Heart left ventricle (tissue), 16 donors: ENCODE results near the gene FGFRL1. TPM values are rescaled to one million over a fixed set of nuclear protein-coding genes. Genes with fewer than 3 reads are reported as not detected.

Experiments
- ATAC-seq, 4 donors: fragments of 200-7000 bp; cut with Tn5 transposase; one replicate each; pipeline ENCODE4 v1.9.1; 2020 to 2022; ENCODE audit warnings: moderate library complexity in 4 of 4, mild to moderate bottlenecking in 3 of 4, moderate number of reproducible peaks in 1 of 4
- DNase-seq, 5 donors: peaks; one replicate each; pipeline ENCODE4 v3.0.0-alpha.2; 2020
- H3K27ac ChIP-seq, 12 donors: fragments of 200-600 bp; sonication (generic) in 4 of 12; one replicate each; pipeline versions ENCODE4 v1.5.0 to v1.8.0; 2016 to 2022; ENCODE audit warnings: mild to moderate bottlenecking in 2 of 12
- H3K27me3 ChIP-seq, 9 donors: fragments of 200-600 bp; sonication (generic) in 2 of 9; one replicate each; pipeline versions ENCODE4 v1.5.1 to v1.8.0; 2016 to 2022; ENCODE audit warnings: mild to moderate bottlenecking in 3 of 9
- H3K36me3 ChIP-seq, 9 donors: fragments of 200-600 bp; sonication (generic) in 2 of 9; one replicate each; pipeline versions ENCODE4 v1.5.0 to v1.8.0; 2018 to 2022; ENCODE audit warnings: mild to moderate bottlenecking in 2 of 9
- H3K4me1 ChIP-seq, 12 donors: fragments of 200-600 bp; sonication (generic) in 4 of 12; one replicate each; pipeline versions ENCODE4 v1.5.0 to v1.8.0; 2016 to 2022; ENCODE audit warnings: mild to moderate bottlenecking in 3 of 12
- H3K4me3 ChIP-seq, 12 donors: fragments of 200-600 bp; sonication (generic) in 4 of 12; one replicate each; pipeline versions ENCODE4 v1.5.0 to v1.8.0; 2017 to 2022; ENCODE audit warnings: mild to moderate bottlenecking in 9 of 12, moderate library complexity in 4 of 12
- H3K9me3 ChIP-seq, 12 donors: fragments of 200-600 bp; sonication (generic) in 4 of 12; one replicate each; pipeline versions ENCODE4 v1.5.0 to v1.8.0; 2016 to 2022; ENCODE audit warnings: mild to moderate bottlenecking in 1 of 12
- POLR2A ChIP-seq, 2 donors: fragments of 450-650 bp; IDR thresholded peaks; one replicate each; pipeline ENCODE4 v1.6.1; 2017; ENCODE audit warnings: antibody characterized with exemption in 2 of 2, mild to moderate bottlenecking in 2 of 2, moderate library complexity in 2 of 2
- WGBS, 4 donors: extraction: QIAGEN DNeasy Blood & Tissue Kit in 2 of 4; methylation state at CpG; one replicate each; pipeline versions ENCODE4 v1.1.5 to v1.1.7; 2013 to 2018; 5-methylcytosine and 5-hydroxymethylcytosine counted together
- intact Hi-C, 10 donors: fragments of 100-400 bp; cut with DNase I; formaldehyde crosslinking; loops; one replicate each; pipeline versions ENCODE4 v1.11.1 to v1.14.2; 2022
- polyA plus RNA-seq, 2 donors: library from polyadenylated mRNA; stranded (reverse); fragments of 200-250 nt; gene quantifications; one replicate each; pipeline ENCODE4 v1.2.3, GENCODE V29; 2013
- total RNA-seq, 9 donors: library from RNA; depleted of rRNA in 2 of 9; stranded (reverse); fragments of >200 nt in 2 of 9; fragmentation: NEBNext Ultra II Directional in 3 of 9; extraction: Animal tissue kit (Norgen Biotek cat#: 25700) in 3 of 9; gene quantifications; one replicate each; pipeline versions ENCODE4 v1.1.0 to v1.2.4, GENCODE V29; 2016 to 2023
- TF ChIP-seq, protein P1 (sequence below), 12 donors: fragments of 200-600 bp; sonication (generic) in 4 of 12; IDR thresholded peaks; one replicate each; pipeline versions ENCODE4 v1.5.0 to v1.8.0; 2018 to 2022; ENCODE audit warnings: antibody characterized with exemption in 12 of 12, mild to moderate bottlenecking in 5 of 12
- donor health status: ischemic (EF 13 %, LVEDD 7.1; RV severe dilation, severe dysfunction).
- donor health status: healthy with polysubstance abuse.
- donor health status: DM: no; HTN: yes; CAD: no.
- donor health status: DM: no; HTN: no; CAD: no.
- donor health status: ischemic (EF 25% LVEDD 6.9; RV normal size, moderate dysfunction).
- donor health status: ischemic (EF 25% LVEDD 5.7; RV mildly dilated, moderate dysfunction).
- donor health status: healthy.
- donor health status: DM: yes; HTN: yes; CAD: no.
- donor health status: ischemic (EF 35%, LVEDD 5.7; RV mildly dilated, moderate dysfunction).
- donor health status: nonischemic (EF 11% LVEDD 7.7; RV severe dilation, severe dysfunction).
- donor health status: DM: yes; HTN: yes; CAD: no.
- donor health status: PGD.
- donor health status: ischemic (EF 29% LVEDD 5.4; RV normal size, mild dysfunction).
- donor health status: nonischemic (EF 23%, LVEDD 6.1; RV moderate dilation, normal function).

The FGFRL1 gene
- total and polyA plus RNA-seq, 11 donors = 23.6 to 90.7 (median 30.6) TPM

DNA sequence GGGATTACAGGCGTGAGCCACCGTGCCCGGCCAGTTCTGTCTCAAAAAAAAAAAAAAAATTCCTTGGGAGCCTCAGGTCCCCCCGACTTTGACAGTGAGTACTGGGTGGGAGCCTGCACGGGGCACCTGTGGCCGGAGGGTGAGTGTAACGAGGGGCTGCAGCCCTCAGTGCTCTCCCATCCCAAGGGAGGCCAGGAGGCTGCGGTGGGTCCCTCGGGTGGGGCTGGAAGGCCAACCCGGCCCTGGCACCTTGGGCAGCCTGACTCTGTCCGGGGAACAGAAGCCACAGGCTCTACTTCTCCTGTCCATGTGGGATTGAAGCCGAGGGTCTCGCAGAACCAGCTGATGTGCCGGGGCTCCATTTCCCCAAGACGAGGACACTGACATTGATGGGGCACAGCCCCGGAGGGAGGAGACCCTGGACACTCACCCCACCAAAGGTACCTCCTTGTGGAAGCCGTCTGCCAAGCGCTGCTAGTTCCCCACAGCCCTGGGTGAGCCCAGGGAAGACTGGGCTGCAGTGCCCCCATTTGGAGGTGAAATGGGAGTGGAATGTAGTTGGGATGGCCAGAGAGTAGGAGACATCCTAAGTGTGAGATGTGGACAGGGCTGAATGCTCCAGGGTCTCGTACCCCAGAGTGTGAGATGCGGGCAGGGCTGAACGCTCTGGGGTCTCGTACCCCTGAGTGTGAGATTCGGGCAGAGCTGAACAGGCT, 16.0 kb upstream of the FGFRL1 start:
- TF ChIP-seq, protein P1, sequence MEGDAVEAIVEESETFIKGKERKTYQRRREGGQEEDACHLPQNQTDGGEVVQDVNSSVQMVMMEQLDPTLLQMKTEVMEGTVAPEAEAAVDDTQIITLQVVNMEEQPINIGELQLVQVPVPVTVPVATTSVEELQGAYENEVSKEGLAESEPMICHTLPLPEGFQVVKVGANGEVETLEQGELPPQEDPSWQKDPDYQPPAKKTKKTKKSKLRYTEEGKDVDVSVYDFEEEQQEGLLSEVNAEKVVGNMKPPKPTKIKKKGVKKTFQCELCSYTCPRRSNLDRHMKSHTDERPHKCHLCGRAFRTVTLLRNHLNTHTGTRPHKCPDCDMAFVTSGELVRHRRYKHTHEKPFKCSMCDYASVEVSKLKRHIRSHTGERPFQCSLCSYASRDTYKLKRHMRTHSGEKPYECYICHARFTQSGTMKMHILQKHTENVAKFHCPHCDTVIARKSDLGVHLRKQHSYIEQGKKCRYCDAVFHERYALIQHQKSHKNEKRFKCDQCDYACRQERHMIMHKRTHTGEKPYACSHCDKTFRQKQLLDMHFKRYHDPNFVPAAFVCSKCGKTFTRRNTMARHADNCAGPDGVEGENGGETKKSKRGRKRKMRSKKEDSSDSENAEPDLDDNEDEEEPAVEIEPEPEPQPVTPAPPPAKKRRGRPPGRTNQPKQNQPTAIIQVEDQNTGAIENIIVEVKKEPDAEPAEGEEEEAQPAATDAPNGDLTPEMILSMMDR (IDR thresholded peaks at IDR 0.05) = no peak
- no peak for TF ChIP-seq POLR2A (IDR thresholded peaks at IDR 0.05)
- intact Hi-C loops = loop anchor here in 2 of 10 donors (10.0 kb wide), 2 partner anchors 241 to 251 kb away; no protein-coding TSS in a partner anchor
- 87 to 92% (median 89%) methylated on average over 23 of the region's 23 CpGs for WGBS, 4 donors
- no peak overlapping the region for H3K27ac ChIP-seq
- H3K36me3 ChIP-seq = peaks cover 0 to 5% (median 0%) of the 10 kb centered on the region in 9 donors
- H3K9me3 ChIP-seq = no peaks in the 10 kb centered on the region
- DNase-seq = peak in 2 of 5 donors; percentile 12 to 54
- H3K4me1 ChIP-seq = peaks cover 0 to 17% (median 6%) of the 10 kb centered on the region in 12 donors
- H3K4me3 ChIP-seq = no peak overlapping the region
- ATAC-seq = no peak
- peaks cover 8 to 34% (median 19%) of the 10 kb centered on the region in 9 donors for H3K27me3 ChIP-seq

DNA sequence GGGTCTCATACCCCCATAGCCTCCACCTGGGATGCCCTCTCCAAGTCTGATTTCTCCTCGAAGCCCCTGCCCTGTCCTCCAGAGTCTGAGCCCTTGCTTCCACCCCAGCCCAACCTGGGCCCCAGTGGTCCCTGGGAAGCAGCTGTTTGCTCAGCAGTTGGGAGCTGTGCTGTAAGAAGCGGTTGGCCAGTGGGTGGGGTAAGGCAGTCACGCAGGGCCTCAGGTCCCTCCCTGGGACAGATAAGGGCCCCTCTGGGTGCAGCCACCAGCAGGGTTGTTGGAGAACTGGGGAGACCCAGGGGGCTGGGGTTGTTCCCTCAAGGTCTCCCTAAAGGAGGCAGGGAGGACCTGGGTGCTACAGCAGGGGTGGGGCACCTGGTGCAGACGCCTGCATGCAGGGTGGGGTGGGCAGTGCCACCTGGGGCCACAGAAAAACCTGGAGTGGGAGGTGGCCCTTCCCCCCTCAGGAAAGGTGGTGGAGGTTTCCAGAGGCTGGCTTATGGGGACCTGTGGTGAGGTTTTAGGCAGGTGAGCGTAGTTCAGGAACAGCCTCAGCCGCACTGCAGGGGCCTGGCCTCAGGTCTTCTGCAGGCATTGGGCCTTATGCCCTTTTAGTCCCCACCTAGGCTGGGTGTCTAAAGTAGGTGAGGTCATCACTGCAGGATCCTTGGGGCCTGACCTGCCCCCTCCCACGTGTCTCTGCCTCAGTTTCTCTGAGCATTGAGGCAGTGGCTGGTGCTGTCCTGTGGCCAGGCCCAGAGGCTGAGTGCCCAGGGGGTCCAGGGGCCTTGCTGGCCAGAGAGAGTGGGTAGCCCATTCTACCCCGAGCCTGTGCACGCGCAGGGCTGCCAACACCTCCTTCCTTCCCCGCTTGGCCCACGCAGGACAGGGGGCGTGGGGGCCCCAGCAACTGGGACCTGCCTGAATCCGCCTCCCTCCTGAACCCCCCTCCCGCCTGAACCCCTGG, 15.1 kb upstream of the FGFRL1 start:
- H3K27ac ChIP-seq = no peak overlapping the region
- no peaks in the 10 kb centered on the region for H3K9me3 ChIP-seq
- H3K4me3 ChIP-seq = no peak overlapping the region
- DNase-seq (peak in 1 of 5 donors; percentile 54), ATAC-seq (no peak)
- peaks cover 0 to 17% (median 6%) of the 10 kb centered on the region in 12 donors for H3K4me1 ChIP-seq
- peaks cover 9 to 43% (median 28%) of the 10 kb centered on the region in 9 donors for H3K27me3 ChIP-seq
- intact Hi-C loops = loop anchor here in 2 of 10 donors (10.0 kb wide), 2 partner anchors 242 to 252 kb away; no protein-coding TSS in a partner anchor
- H3K36me3 ChIP-seq = peaks cover 0 to under 1% (median 0%) of the 10 kb centered on the region in 9 donors
- TF ChIP-seq POLR2A (IDR thresholded peaks at IDR 0.05) = no peak
- TF ChIP-seq, protein P1 (IDR thresholded peaks at IDR 0.05) = no peak
- WGBS, 4 donors = 64 to 73% (median 70%) methylated on average over 11 to 15 of the region's 15 CpGs

DNA sequence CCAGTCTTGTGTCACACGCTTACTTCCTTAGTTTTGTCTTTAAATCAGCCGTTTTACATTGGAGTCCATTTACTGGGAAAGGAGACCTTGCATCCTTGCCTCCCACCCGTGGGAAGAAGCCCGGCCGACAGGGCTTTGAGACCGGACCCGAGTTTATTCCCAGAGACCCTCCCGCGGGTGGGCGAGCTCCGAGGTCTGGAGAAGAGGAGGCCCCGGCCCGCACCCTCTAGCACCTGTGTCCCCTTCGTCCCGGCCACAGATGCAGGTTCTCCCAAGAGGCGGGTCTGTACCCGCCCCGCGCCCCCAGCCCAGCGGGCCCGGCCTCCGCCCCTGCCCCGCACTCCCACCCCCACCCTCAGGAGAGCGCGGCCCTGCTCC, 14.4 kb upstream of the FGFRL1 start:
- H3K36me3 ChIP-seq = no peaks in the 10 kb centered on the region
- H3K27me3 ChIP-seq = peaks cover 16 to 50% (median 34%) of the 10 kb centered on the region in 9 donors
- ATAC-seq (no peak), DNase-seq (peak in 2 of 5 donors; percentile 18 to 56)
- intact Hi-C loops = loop anchor here in 2 of 10 donors (10.0 kb wide), 2 partner anchors 242 to 252 kb away; no protein-coding TSS in a partner anchor
- H3K4me1 ChIP-seq = peaks cover 0 to 20% (median 7%) of the 10 kb centered on the region in 12 donors
- no peak overlapping the region for H3K27ac ChIP-seq
- H3K4me3 ChIP-seq = peak overlapping the region in 7 of 12 donors; percentile 17 to 51 (median 46)
- WGBS, 4 donors = 7 to 22% (median 10%) methylated on average over 15 to 25 of the region's 25 CpGs
- H3K9me3 ChIP-seq = no peaks in the 10 kb centered on the region
- TF ChIP-seq, protein P1 (IDR thresholded peaks at IDR 0.05) = no peak
- no peak for TF ChIP-seq POLR2A (IDR thresholded peaks at IDR 0.05)
